Activated T-cell treated with anti-CD3 and anti-CD28 coated beads for 1 hour (primary cell): Measurements from ENCODE around the gene OR2F1.
"Not testable (repeated sequence)": the region's sequence is repeated elsewhere in the genome, so short reads cannot be mapped to it uniquely, and the experiment has no call there.

ENCODE experiments used
- DNase-seq: peaks from one replicate; pipeline ENCODE4 v3.0.0-alpha.2; 2020; ENCODE audit warnings: low read depth

The OR2F1 gene

GRCh38 chr7:144009361-144009760 is 54.7 kb downstream of the OR2F1 start:
- no peak for DNase-seq

DNA sequence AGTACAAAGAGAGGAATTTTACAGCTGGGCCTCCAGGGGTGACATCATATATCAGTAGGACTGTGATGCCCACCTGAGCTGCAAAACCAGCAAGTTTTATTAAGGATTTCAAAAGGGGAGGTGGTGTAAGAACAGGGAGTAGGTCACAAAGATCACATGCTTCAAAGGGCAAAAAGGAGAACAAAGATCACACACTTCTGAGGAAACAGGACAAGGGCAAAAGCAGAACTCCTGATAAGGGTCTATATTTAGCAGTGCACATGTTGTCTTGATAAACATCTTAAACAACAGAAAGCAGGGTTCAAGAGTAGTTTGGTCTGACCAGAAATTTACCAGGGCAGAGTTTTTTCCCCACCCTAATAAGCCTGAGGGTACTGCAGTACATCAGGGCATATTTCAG is 55.4 kb downstream of the OR2F1 start:
- not testable (repeated sequence) for DNase-seq

GRCh38 chr7:144010821-144011220 is 56.2 kb downstream of the OR2F1 start:
- not testable (repeated sequence) for DNase-seq

DNA sequence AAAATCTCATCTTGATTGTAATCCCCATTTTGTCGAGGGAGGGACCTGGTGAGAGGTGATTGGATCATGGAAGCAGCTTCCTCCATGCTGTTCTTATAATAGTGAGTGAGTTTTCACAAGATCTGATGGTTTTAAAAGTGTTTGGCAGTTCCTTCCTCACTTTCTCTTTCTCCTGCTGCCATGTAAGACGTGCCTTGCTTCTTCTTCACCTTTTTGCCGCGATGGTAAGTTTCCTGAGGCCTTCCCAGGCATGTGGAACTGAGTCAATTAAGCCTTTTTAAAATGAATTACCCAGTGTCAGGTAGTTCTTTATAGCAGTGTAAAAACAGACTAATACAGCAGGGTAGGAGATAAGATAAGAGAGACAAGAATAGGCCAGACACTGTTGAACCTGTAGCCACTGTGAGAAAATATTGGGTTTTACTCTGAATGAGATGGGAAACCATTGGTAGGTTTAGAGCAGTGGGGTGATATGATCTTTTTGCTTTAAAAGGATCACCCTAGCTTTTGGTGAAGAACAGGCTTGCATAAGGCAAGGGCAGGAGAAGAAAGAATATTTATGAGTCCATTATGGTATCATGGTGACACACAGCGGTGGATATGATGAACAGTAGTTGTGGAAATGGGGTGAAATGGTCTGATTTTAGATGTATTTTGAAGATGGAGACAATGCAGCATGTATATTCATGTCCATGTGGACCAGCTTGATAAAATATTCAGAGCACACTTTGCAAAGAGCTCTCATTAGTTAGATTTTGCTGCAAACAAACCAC is 57.0 kb downstream of the OR2F1 start:
- DNase-seq, result no peak
